ENCODE data around the gene TNFSF13. TPM values are rescaled to one million over a fixed set of nuclear protein-coding genes. Genes with fewer than 3 reads are reported as not detected.

TNFSF13 gene
- total RNA-seq, 4 donors from 2014 or later: 14.5 to 47.1 (median 27.2) TPM

GRCh38 chr17:7575959-7576358 lies 17.4 kb downstream of the TNFSF13 start:
- H3K36me3 ChIP-seq: peaks cover 0 to 60% of the 10 kb centered on the region in 2 donors
- H3K4me1 ChIP-seq: peaks cover 0 to 76% (median 27%) of the 10 kb centered on the region in 3 donors
- TF ChIP-seq EP300 (IDR thresholded peaks at IDR 0.05) (no peak), CTCF (IDR thresholded peaks at IDR 0.05) (no peak), POLR2AphosphoS5 (IDR thresholded peaks at IDR 0.05) (no peak), POLR2A (IDR thresholded peaks at IDR 0.05) (no peak)
- H3K27me3 ChIP-seq: no peaks in the 10 kb centered on the region
- no peak for ATAC-seq
- H3K4me3 ChIP-seq: no peak overlapping the region
- peak overlapping the region in 2 of 4 donors; percentile 98 to 100 for H3K27ac ChIP-seq
- WGBS, 2 donors (ENCODE audit: low coverage in 1 of 2): 61 to 92% methylated on average over 2 to 4 of the region's 7 CpGs
- no peaks in the 10 kb centered on the region for H3K9me3 ChIP-seq

- ATAC-seq: no peak
- Histone ChIP-seq H3K36me3 (peaks cover 0 to 55% of the 10 kb centered on the region in 2 donors), H3K4me1 (peaks cover 0 to 81% (median 27%) of the 10 kb centered on the region in 3 donors), H3K27me3 (no peaks in the 10 kb centered on the region), H3K4me3 (no peak overlapping the region), H3K9me3 (no peaks in the 10 kb centered on the region), H3K27ac (no peak overlapping the region)
- 76 to 85% methylated on average over 3 to 8 of the region's 14 CpGs for WGBS, 2 donors (ENCODE audit: low coverage in 1 of 2)
- TF ChIP-seq POLR2AphosphoS5 (IDR thresholded peaks at IDR 0.05) (peak; percentile 2), EP300 (IDR thresholded peaks at IDR 0.05) (no peak)
Measured at GRCh38 chr17:7576432-7576937, 17.9 kb downstream of the TNFSF13 start.

DNA sequence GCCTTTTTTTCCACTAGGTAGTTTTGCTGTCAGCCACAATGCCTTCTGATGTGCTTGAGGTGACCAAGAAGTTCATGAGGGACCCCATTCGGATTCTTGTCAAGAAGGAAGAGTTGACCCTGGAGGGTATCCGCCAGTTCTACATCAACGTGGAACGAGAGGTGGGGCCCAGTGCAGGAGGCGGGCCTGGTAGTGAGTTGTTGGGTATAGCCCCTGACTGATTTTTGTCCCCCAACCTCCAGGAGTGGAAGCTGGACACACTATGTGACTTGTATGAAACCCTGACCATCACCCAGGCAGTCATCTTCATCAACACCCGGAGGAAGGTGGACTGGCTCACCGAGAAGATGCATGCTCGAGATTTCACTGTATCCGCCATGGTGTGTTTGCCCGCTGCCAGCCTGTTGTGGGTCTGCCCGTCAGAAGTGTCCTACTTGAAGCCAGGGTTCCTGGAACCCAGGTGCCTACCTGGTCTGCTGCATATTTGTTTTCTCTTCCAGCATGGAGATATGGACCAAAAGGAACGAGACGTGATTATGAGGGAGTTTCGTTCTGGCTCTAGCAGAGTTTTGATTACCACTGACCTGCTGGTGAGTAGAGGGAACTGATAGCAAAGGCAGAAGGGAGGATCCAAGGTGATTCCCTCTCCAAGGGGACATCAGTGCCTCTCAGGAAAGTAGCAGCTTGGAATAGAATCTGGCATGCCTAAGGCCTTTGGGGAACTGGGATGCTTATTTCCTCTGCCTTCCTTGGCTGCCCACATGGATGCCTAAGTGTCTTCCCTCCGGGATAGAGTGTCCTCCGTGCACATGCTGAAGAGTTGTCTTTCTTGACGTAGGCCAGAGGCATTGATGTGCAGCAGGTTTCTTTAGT lies 19.0 kb downstream of the TNFSF13 start:
- Histone ChIP-seq H3K9me3 (no peaks in the 10 kb centered on the region), H3K4me3 (no peak overlapping the region), H3K27me3 (no peaks in the 10 kb centered on the region), H3K4me1 (peaks cover 0 to 88% (median 33%) of the 10 kb centered on the region in 3 donors), H3K36me3 (peaks cover 0 to 54% of the 10 kb centered on the region in 2 donors), H3K27ac (peak overlapping the region in 2 of 4 donors; percentile 20 to 92)
- WGBS, 2 donors (ENCODE audit: low coverage in 1 of 2): 64 to 66% methylated on average over 8 to 12 of the region's 17 CpGs
- TF ChIP-seq POLR2A (IDR thresholded peaks at IDR 0.05) (no peak), EP300 (IDR thresholded peaks at IDR 0.05) (no peak), CTCF (IDR thresholded peaks at IDR 0.05) (no peak), POLR2AphosphoS5 (IDR thresholded peaks at IDR 0.05) (no peak)
- no peak for ATAC-seq

DNA sequence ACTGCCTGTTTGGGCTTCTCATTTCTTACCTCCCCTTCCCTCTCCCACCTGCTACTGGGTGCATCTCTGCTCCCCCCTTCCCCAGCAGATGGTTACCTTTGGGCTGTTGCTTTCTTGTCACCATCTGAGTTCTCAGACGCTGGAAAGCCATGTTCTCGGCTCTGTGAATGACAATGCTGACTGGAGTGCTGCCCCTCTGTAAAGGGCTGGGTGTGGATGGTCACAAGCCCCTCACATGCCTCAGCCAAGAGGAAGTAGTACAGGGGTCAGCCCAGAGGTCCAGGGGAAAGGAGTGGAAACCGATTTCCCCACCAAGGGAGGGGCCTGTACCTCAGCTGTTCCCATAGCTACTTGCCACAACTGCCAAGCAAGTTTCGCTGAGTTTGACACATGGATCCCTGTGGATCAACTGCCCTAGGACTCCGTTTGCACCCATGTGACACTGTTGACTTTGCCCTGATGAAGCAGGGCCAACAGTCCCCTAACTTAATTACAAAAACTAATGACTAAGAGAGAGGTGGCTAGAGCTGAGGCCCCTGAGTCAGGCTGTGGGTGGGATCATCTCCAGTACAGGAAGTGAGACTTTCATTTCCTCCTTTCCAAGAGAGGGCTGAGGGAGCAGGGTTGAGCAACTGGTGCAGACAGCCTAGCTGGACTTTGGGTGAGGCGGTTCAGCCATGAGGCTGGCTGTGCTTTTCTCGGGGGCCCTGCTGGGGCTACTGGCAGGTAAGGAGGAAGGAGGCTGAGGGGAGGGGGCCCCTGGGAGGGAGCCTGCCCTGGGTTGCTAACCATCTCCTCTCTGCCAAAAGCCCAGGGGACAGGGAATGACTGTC lies 20.7 kb downstream of the TNFSF13 start, which contains the start of gene CD68:
Gene CD68, plus strand, starts transcription at position 638 of the 833 bp plus-strand sequence. Its CDS starts 40 bp downstream, at position 678.
- TF ChIP-seq POLR2A (IDR thresholded peaks at IDR 0.05) (peak; percentile 49 to 53), POLR2AphosphoS5 (IDR thresholded peaks at IDR 0.05) (peak; percentile 89), CTCF (IDR thresholded peaks at IDR 0.05) (no peak), EP300 (IDR thresholded peaks at IDR 0.05) (no peak)
- Histone ChIP-seq H3K9me3 (no peaks in the 10 kb centered on the region), H3K4me3 (peak within 1 kb of the TSS in 1 of 2 donors; percentile 64), H3K4me1 (peaks cover 2 to 92% (median 39%) of the 10 kb centered on the region in 3 donors), H3K27ac (peak within 1 kb of the TSS; percentile 26 to 94 (median 84)), H3K27me3 (no peaks in the 10 kb centered on the region), H3K36me3 (peaks cover 0 to 49% of the 10 kb centered on the region in 2 donors)
- WGBS, 2 donors (ENCODE audit: low coverage in 1 of 2): 0% methylated on average over 1 of the region's 7 CpGs; no CpG with 5 or more reads in 1 of the 2 donors
- ATAC-seq: peak; percentile 65
